Mucosa of descending colon (tissue), 3 donors: ENCODE results near the gene HIVEP1. TPM values are rescaled to one million over a fixed set of nuclear protein-coding genes. Genes with fewer than 3 reads are reported as not detected.

ENCODE experiments used
- ATAC-seq: fragments of 200-7000 bp; cut with Tn5 transposase; one replicate; pipeline ENCODE4 v1.9.1; 2020; ENCODE audit warnings: mild to moderate bottlenecking, moderate library complexity
- DNase-seq, 3 donors: peaks; one replicate each; pipeline ENCODE4 v3.0.0-alpha.2; 2020
- H3K36me3 ChIP-seq: fragments of 200-600 bp; one replicate; pipeline ENCODE4 v1.8.0; 2021; ENCODE audit warnings: low read depth, mild to moderate bottlenecking
- H3K4me1 ChIP-seq: fragments of 200-600 bp; one replicate; pipeline ENCODE4 v1.8.0; 2021; ENCODE audit warnings: low read depth, mild to moderate bottlenecking
- H3K4me3 ChIP-seq: fragments of 200-600 bp; one replicate; pipeline ENCODE4 v1.8.0; 2021; ENCODE audit warnings: mild to moderate bottlenecking
- H3K9me3 ChIP-seq: fragments of 200-600 bp; one replicate; pipeline ENCODE4 v1.8.0; 2021; ENCODE audit warnings: mild to moderate bottlenecking
- intact Hi-C, 2 donors: fragments of 100-400 bp; cut with DNase I in 1 of 2; cut with micrococcal nuclease in 1 of 2; formaldehyde crosslinking; loops; one replicate each; pipeline versions ENCODE4 v1.11.0 to v1.11.1; 2022; cut with DNase I, micrococcal nuclease
- total RNA-seq, 3 donors: library from RNA; stranded (reverse); fragmentation: NEBNext Ultra II Directional in 2 of 3; extraction: Animal tissue kit (Norgen Biotek cat#: 25700) in 2 of 3; gene quantifications; one replicate each; pipeline versions ENCODE4 v1.2.1 to v1.2.4, GENCODE V29; 2021 to 2023
- TF ChIP-seq, protein P1 (sequence below): fragments of 200-600 bp; IDR thresholded peaks from one replicate; pipeline ENCODE4 v1.8.0; 2022; ENCODE audit warnings: antibody characterized with exemption, mild to moderate bottlenecking
- donor health status: DM: no; HTN: no; CAD: no; lungs with moderate emphysema.
- donor health status: DM: no; HTN: no; CAD: no.
- donor health status: DM: no; HTN: yes; CAD: no.

HIVEP1 gene
- total RNA-seq, 3 donors from 2014 or later = 27.6 to 37.3 (median 35.8) TPM

GRCh38 chr6:12069891-12070529 lies 57.9 kb downstream of the HIVEP1 start:
- DNase-seq = no peak
- ATAC-seq = no peak
- intact Hi-C loops = no loop called here
- Histone ChIP-seq H3K9me3 (no peaks in the 10 kb centered on the region), H3K4me3 (no peak overlapping the region), H3K4me1 (no peaks in the 10 kb centered on the region), H3K36me3 (no peaks in the 10 kb centered on the region)
- TF ChIP-seq, protein P1, sequence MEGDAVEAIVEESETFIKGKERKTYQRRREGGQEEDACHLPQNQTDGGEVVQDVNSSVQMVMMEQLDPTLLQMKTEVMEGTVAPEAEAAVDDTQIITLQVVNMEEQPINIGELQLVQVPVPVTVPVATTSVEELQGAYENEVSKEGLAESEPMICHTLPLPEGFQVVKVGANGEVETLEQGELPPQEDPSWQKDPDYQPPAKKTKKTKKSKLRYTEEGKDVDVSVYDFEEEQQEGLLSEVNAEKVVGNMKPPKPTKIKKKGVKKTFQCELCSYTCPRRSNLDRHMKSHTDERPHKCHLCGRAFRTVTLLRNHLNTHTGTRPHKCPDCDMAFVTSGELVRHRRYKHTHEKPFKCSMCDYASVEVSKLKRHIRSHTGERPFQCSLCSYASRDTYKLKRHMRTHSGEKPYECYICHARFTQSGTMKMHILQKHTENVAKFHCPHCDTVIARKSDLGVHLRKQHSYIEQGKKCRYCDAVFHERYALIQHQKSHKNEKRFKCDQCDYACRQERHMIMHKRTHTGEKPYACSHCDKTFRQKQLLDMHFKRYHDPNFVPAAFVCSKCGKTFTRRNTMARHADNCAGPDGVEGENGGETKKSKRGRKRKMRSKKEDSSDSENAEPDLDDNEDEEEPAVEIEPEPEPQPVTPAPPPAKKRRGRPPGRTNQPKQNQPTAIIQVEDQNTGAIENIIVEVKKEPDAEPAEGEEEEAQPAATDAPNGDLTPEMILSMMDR = no peak

- intact Hi-C loops = no loop called here
- TF ChIP-seq, protein P1 = no peak
- no peaks in the 10 kb centered on the region for H3K36me3 ChIP-seq
- DNase-seq (no peak), ATAC-seq (peak; percentile 37)
- no peaks in the 10 kb centered on the region for H3K4me1 ChIP-seq
- H3K9me3 ChIP-seq = no peaks in the 10 kb centered on the region
- no peak overlapping the region for H3K4me3 ChIP-seq
These were observed 59.0 kb downstream of the HIVEP1 start for GRCh38 chr6:12071064-12071615.

- no peak overlapping the region for H3K4me3 ChIP-seq
- ATAC-seq (no peak), DNase-seq (no peak)
- no peaks in the 10 kb centered on the region for H3K36me3 ChIP-seq
- no peaks in the 10 kb centered on the region for H3K4me1 ChIP-seq
- H3K9me3 ChIP-seq = no peaks in the 10 kb centered on the region
- TF ChIP-seq, protein P1 = no peak
- intact Hi-C loops = no loop called here
These were observed 63.0 kb downstream of the HIVEP1 start for GRCh38 chr6:12075067-12075563.

DNA sequence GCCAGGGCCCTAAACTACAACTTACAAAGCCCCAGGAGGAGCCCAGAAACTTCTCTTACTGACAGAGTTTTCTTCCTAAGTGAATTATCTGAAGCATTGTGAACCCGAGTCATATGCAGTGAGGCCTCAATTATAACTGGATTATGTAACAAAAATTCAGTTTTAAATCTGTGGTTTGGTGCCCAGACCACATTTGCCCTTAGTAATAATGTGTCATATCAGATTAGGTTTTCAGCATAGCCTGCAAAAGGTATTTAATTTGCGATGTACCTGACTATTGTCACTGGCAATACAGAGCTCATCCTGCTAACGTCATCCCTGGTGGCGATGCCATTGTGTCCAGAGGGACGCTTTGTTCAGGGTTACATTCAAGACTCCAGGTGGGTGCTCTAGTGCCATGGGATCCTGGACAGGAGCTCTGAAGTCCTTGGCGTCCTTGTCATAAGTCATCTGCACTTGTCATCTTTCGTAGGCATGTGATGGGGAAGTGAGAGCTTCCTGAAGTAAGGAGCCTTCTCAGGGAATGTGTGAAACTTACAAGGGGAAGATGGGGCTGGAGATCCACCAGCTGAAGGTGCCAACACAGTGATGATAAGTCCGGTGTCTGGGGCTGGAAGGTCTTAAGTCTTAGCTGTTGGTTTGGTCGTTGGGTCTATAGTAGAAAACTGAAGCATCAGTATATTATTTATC lies 65.1 kb downstream of the HIVEP1 start:
- ATAC-seq = no peak
- no peaks in the 10 kb centered on the region for H3K9me3 ChIP-seq
- intact Hi-C loops = no loop called here
- no peaks in the 10 kb centered on the region for H3K4me1 ChIP-seq
- H3K36me3 ChIP-seq = no peaks in the 10 kb centered on the region
- DNase-seq = no peak
- no peak overlapping the region for H3K4me3 ChIP-seq
- TF ChIP-seq, protein P1 = no peak

- Histone ChIP-seq H3K9me3 (no peaks in the 10 kb centered on the region), H3K4me1 (no peaks in the 10 kb centered on the region), H3K36me3 (no peaks in the 10 kb centered on the region), H3K4me3 (no peak overlapping the region)
- intact Hi-C loops = no loop called here
- DNase-seq (no peak), ATAC-seq (no peak)
- TF ChIP-seq, protein P1 = no peak
These were observed 65.9 kb downstream of the HIVEP1 start for GRCh38 chr6:12078014-12078413.
